NCI-H2081 (cell line): Measurements from ENCODE around the gene MBL2.

Experiments
- DNase-seq, 2 experiments: peaks; one replicate each; lab custom pipeline; 2025; lab: John Stamatoyannopoulos, UW

MBL2 gene

GRCh38 chr10:52740155-52740549 is 32.4 kb downstream of the MBL2 start:
- no peak for DNase-seq

DNA sequence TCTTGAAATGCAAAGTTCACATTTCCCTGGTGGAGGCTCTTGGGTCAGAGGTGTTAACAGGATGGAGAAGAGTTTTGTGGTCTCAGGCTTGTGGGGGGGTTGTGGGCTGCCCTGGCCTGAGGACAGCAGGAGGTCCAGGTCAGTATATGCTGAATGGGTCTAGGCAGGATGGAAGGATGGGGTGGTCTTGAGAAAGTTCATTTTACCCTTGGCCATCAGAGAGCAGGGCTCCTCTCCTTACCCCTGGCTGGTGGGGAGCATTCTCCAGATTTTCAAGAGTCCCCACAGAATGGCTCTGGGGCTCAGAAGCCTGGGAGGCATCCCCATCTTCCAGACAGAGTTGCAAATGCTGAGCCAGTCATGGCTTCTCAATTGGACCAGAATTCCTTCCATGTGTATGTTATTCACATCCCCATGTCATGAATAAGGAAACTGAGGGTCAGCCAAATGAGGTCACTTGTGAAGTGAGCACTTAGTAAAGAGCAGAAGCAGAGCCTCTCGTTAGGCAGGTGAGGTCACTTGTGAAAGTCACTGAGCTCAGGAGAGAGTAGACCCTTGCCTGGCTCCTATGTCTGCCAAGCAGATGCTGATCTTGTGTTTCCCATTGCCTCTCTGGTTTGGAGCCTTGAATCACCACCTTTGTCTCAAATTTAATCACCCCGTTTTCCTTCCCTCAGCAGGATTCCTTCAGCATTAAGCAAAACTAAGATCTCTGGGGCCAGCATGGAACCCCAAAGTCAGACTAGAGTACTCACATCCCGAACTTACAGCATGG is 33.0 kb downstream of the MBL2 start:
- no peak for DNase-seq

- DNase-seq, result no peak
Measured at GRCh38 chr10:52738951-52739350, 33.6 kb downstream of the MBL2 start.

GRCh38 chr10:52729271-52730104 is 43.1 kb downstream of the MBL2 start:
- DNase-seq, result peak; percentile 2

- DNase-seq, result no peak
Measured at GRCh38 chr10:52720018-52720417, 52.6 kb downstream of the MBL2 start.
